HEK293 (cell line): ENCODE data around the gene PLXND1.

Experiments
- CTCF ChIA-PET: fragments of 350-600 bp; formaldehyde crosslinking; extraction: SDS; loops from one replicate; lab custom pipeline; 2021; ENCODE audit warnings: antibody characterized with exemption; lab: Yijun Ruan, JAX
- POLR2A ChIA-PET: fragments of 300-600 bp; formaldehyde crosslinking; extraction: SDS; loops from one replicate; lab custom pipeline; 2020; ENCODE audit warnings: antibody characterized with exemption, inconsistent platforms; lab: Yijun Ruan, JAX
- H3K27ac ChIP-seq: fragments of 200-500 bp; sonication (Bioruptor generic); 2 replicates; pipeline ENCODE4 v1.5.1; 2014; ENCODE audit warnings: low read depth, low read length, control low read depth, inconsistent platforms; ENCODE audit errors: extremely low read depth
- H3K36me3 ChIP-seq, 2 experiments: fragments of 200-500 bp in 1 of 2; sonication (Bioruptor generic) in 1 of 2; 1 replicate in 1 of 2; 2 replicates in 1 of 2; pipeline ENCODE4 v1.5.1; 2014 to 2017; ENCODE audit warnings: inconsistent platforms in 2 of 2, low read length in 2 of 2; ENCODE audit not compliant: control insufficient read depth in 2 of 2, insufficient read depth in 1 of 2
- H3K4me1 ChIP-seq: fragments of 200-500 bp; sonication (Bioruptor generic); 2 replicates; pipeline ENCODE4 v1.5.1; 2014; ENCODE audit warnings: mild to moderate bottlenecking, low read length, inconsistent platforms; ENCODE audit not compliant: control insufficient read depth, insufficient read depth
- H3K4me3 ChIP-seq: 2 replicates; pipeline ENCODE4 v1.5.1; 2011; ENCODE audit warnings: low read depth, mild to moderate bottlenecking, control low read depth, low read length, moderate library complexity
- H3K9me3 ChIP-seq: fragments of 200-500 bp; sonication (Bioruptor generic); 2 replicates; pipeline ENCODE4 v1.5.1; 2014; ENCODE audit warnings: low read depth, low read length, inconsistent platforms; ENCODE audit not compliant: control insufficient read depth, insufficient read depth
- GLIS2 ChIP-seq: fragments of 450-650 bp; formaldehyde crosslinking; IDR thresholded peaks from 2 replicates; pipeline ENCODE4 v1.5.1; 2016; ENCODE audit warnings: missing biosample characterization, missing genetic modification characterization
- ZBTB1 ChIP-seq: fragments of 450-650 bp; formaldehyde crosslinking; IDR thresholded peaks from 2 replicates; pipeline ENCODE4 v1.5.1; 2016; ENCODE audit warnings: missing biosample characterization, missing genetic modification characterization
- ZBTB11 ChIP-seq: fragments of 450-650 bp; formaldehyde crosslinking; conservative IDR thresholded peaks from 2 replicates; pipeline ENCODE4 v1.5.1; 2016; ENCODE audit warnings: low read depth, missing biosample characterization, missing genetic modification characterization
- ZBTB20 ChIP-seq: fragments of 450-650 bp; formaldehyde crosslinking; IDR thresholded peaks from 2 replicates; pipeline ENCODE4 v1.5.1; 2016; ENCODE audit warnings: missing biosample characterization, missing genetic modification characterization
- ZFHX2 ChIP-seq: fragments of 450-650 bp; formaldehyde crosslinking; conservative IDR thresholded peaks from 2 replicates; pipeline ENCODE4 v1.5.1; 2016; ENCODE audit warnings: missing biosample characterization, missing genetic modification characterization
- ZNF148 ChIP-seq: fragments of 450-650 bp; formaldehyde crosslinking; IDR thresholded peaks from 2 replicates; pipeline ENCODE4 v1.5.0; 2017; ENCODE audit warnings: missing biosample characterization, missing genetic modification characterization, borderline replicate concordance
- ZNF155 ChIP-seq: fragments of 450-650 bp; formaldehyde crosslinking; IDR thresholded peaks from 2 replicates; pipeline ENCODE4 v1.5.1; 2016; ENCODE audit warnings: missing biosample characterization, missing genetic modification characterization
- ZNF211 ChIP-seq: fragments of 450-650 bp; formaldehyde crosslinking; IDR thresholded peaks from 2 replicates; pipeline ENCODE4 v1.5.1; 2016; ENCODE audit warnings: low read depth, missing biosample characterization, missing genetic modification characterization
- ZNF23 ChIP-seq: fragments of 450-650 bp; formaldehyde crosslinking; IDR thresholded peaks from 2 replicates; pipeline ENCODE4 v1.5.1; 2016; ENCODE audit warnings: missing biosample characterization, missing genetic modification characterization, borderline replicate concordance
- ZNF274 ChIP-seq, 2 experiments: fragments of 200-500 bp in 1 of 2; fragments of 450-650 bp in 1 of 2; sonication (Bioruptor generic) in 1 of 2; formaldehyde crosslinking in 1 of 2; IDR thresholded peaks; 2 replicates each; pipeline versions ENCODE4 v1.5.1 to v1.6.1; 2014 to 2016; ENCODE audit warnings: borderline replicate concordance in 1 of 2, inconsistent platforms in 1 of 2, low read length in 1 of 2, missing biosample characterization in 1 of 2, missing genetic modification characterization in 1 of 2
- ZNF37A ChIP-seq: fragments of 450-650 bp; IDR thresholded peaks from 2 replicates; pipeline ENCODE4 v1.5.1; 2018; ENCODE audit warnings: missing biosample characterization, missing genetic modification characterization
- ZNF423 ChIP-seq: fragments of 450-650 bp; formaldehyde crosslinking; IDR thresholded peaks from 2 replicates; pipeline ENCODE4 v1.5.1; 2016; ENCODE audit warnings: missing biosample characterization, missing genetic modification characterization
- ZNF518A ChIP-seq: fragments of 450-650 bp; formaldehyde crosslinking; conservative IDR thresholded peaks from 2 replicates; pipeline ENCODE4 v1.5.1; 2016; ENCODE audit warnings: low read depth, missing biosample characterization, missing genetic modification characterization
- ZNF560 ChIP-seq: fragments of 450-650 bp; formaldehyde crosslinking; IDR thresholded peaks from 2 replicates; pipeline ENCODE4 v1.5.1; 2017; ENCODE audit warnings: missing biosample characterization, missing genetic modification characterization, borderline replicate concordance
- ZNF600 ChIP-seq: fragments of 450-650 bp; formaldehyde crosslinking; IDR thresholded peaks from 2 replicates; pipeline ENCODE4 v1.5.1; 2016; ENCODE audit warnings: missing biosample characterization, missing genetic modification characterization
- ZNF658 ChIP-seq: fragments of 450-650 bp; formaldehyde crosslinking; IDR thresholded peaks from 2 replicates; pipeline ENCODE4; 2016; ENCODE audit warnings: missing biosample characterization, missing genetic modification characterization
- ZNF692 ChIP-seq: fragments of 450-650 bp; formaldehyde crosslinking; IDR thresholded peaks from 2 replicates; pipeline ENCODE4 v1.5.1; 2016; ENCODE audit warnings: missing biosample characterization, missing genetic modification characterization
- ZNF747 ChIP-seq: fragments of 450-650 bp; formaldehyde crosslinking; IDR thresholded peaks from 2 replicates; pipeline ENCODE4 v1.5.1; 2016; ENCODE audit warnings: missing biosample characterization, missing genetic modification characterization
- ZSCAN4 ChIP-seq: fragments of 450-650 bp; formaldehyde crosslinking; IDR thresholded peaks from 2 replicates; pipeline ENCODE4 v1.5.1; 2017; ENCODE audit warnings: missing biosample characterization, missing genetic modification characterization

Gene PLXND1

GRCh38 chr3:129556890-129557547 lies 49.5 kb downstream of the PLXND1 start (continued):
- no peak for TF ChIP-seq ZNF148 (tag by site-specific recombination)
- TF ChIP-seq ZNF274 (IDR thresholded peaks at IDR 0.05; ENCODE audit: low read length), result no peak
- TF ChIP-seq ZNF274 (tag by site-specific recombination; IDR thresholded peaks at IDR 0.05; ENCODE audit: borderline replicate concordance), result no peak
- TF ChIP-seq GLIS2 (tag by site-specific recombination), result no peak
- TF ChIP-seq ZNF211 (tag by site-specific recombination), result no peak

- Histone ChIP-seq H3K4me1 (no peaks in the 10 kb centered on the region), H3K9me3 (no peaks in the 10 kb centered on the region), H3K4me3 (no peak overlapping the region), H3K36me3 (peaks cover 0 to 38% of the 10 kb centered on the region in 2 experiments; a peak in 1 of 3 replicates), H3K27ac (no peak overlapping the region)
- ChIA-PET CTCF (no interaction called here), POLR2A (no interaction called here)
- TF ChIP-seq ZNF37A (no peak), ZFHX2 (no peak), ZNF23 (tag by site-specific recombination) (no peak), ZNF423 (tag by site-specific recombination) (no peak), ZBTB20 (no peak), ZNF658 (tag by site-specific recombination) (no peak), ZNF518A (tag by site-specific recombination) (no peak), ZBTB1 (tag by site-specific recombination) (no peak), ZBTB11 (tag by site-specific recombination) (no peak), ZNF692 (tag by site-specific recombination) (no peak), ZNF560 (tag by site-specific recombination) (no peak), ZSCAN4 (no peak), ZNF155 (no peak), ZNF747 (tag by site-specific recombination) (no peak), ZNF600 (tag by site-specific recombination) (no peak)
These were observed 50.1 kb downstream of the PLXND1 start for GRCh38 chr3:129556358-129556695.
